HG03457 (cell line): ENCODE results near the gene UNC119B.

ENCODE experiments used
- ATAC-seq: cut with Tn5 transposase; IDR thresholded peaks from one replicate; pipeline ENCODE4 v1.9.1; 2021; ENCODE audit warnings: moderate number of reproducible peaks; ENCODE audit not compliant: unreplicated experiment

UNC119B gene

DNA sequence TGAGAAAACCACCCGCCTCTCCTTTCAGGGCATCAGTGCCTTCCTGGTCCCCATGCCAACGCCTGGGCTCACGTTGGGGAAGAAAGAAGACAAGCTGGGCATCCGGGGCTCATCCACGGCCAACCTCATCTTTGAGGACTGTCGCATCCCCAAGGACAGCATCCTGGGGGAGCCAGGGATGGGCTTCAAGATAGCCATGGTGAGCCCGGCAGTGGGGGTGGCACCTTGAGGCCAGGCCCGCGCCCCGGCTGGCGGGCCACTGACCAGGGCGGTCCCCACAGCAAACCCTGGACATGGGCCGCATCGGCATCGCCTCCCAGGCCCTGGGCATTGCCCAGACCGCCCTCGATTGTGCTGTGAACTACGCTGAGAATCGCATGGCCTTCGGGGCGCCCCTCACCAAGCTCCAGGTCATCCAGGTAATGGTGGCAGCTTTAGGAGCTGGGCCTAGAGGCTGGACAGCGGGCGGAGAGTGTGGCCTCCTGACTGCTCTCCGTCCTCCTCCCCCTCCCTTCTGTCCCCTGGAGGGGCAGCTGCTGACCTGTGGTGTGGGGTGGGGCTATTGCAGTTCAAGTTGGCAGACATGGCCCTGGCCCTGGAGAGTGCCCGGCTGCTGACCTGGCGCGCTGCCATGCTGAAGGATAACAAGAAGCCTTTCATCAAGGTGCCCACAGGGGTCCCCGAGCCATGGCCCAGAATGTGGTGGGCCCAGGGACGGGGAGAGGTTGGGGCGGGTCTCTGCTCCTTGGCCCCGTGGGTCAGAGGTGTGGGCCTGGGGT lies 28.2 kb downstream of the UNC119B start:
- ATAC-seq, result no peak

DNA sequence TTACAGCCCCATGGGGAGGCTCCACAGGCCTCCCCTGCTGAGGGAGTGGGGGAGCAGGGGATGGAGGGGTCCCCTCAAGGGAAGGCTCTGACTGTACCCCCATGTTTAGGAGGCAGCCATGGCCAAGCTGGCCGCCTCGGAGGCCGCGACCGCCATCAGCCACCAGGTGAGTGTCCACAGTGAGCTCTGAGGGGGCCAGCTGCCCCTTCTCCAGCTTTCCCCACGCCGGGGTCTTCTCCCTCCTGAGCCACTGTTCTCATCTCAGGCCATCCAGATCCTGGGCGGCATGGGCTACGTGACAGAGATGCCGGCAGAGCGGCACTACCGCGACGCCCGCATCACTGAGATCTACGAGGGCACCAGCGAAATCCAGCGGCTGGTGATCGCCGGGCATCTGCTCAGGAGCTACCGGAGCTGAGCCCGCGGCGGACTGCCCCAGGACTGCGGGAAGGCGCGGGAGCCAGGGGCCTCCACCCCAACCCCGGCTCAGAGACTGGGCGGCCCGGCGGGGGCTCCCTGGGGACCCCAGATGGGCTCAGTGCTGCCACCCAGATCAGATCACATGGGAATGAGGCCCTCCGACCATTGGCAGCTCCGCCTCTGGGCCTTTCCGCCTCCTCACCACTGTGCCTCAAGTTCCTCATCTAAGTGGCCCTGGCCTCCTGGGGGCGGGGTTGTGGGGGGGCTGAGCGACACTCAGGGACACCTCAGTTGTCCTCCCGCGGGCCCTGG lies 28.9 kb downstream of the UNC119B start:
- no peak for ATAC-seq

GRCh38 chr12:120739821-120740613 lies 29.8 kb downstream of the UNC119B start:
- no peak for ATAC-seq

- ATAC-seq, result no peak
Observed at GRCh38 chr12:120740871-120741270, 30.6 kb downstream of the UNC119B start.

- no peak for ATAC-seq
Observed at GRCh38 chr12:120741476-120742421, 31.5 kb downstream of the UNC119B start.

DNA sequence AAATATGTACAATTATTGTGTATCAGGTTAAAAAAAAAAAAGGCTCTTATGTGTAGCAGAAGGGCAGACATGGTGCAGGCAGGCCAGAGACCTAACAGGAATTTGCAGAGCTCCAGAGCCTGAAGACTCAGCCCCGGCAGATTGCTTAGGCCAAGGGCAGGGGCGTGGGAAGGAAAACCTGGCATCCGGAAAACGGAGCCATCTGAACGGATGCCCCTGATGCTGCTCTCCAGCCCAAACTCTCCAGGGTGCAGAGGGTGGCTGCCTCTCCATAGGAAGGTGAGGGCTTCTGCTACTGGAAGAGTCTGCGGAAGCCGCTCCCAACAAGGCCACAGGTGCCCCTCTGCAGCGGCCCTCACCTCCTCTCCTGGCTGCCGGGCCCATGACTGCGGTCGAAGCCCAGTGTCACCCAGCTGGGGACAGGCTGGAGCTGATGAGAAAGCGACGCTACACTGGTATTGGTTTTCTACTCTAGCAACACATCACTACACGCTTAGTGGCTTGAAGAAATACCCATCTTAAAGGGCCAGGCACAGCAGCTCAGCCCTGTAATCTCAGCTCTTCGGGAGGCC lies 34.8 kb downstream of the UNC119B start:
- no peak for ATAC-seq

DNA sequence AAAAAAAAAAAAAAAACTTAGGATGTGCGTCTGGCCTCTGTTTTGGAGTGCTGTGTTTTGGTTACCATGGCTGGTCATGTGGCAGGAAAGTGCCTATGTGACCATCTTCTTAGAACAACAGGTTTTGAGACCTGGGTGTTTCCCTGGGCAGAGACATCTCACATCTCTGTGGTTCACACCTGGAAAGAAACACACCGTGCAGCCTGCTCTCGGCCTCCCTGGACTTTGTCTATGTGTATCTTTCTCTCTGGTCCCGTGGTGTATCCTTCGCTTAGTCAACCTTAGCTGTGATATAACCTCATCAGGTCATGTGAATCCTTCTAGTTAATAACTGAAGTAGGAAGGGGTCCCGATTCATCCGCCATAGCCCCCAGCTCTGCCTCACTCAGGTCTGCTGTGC lies 38.0 kb downstream of the UNC119B start:
- ATAC-seq, result no peak

- ATAC-seq, result no peak
Observed at GRCh38 chr12:120749256-120749655, 39.0 kb downstream of the UNC119B start.

GRCh38 chr12:120750806-120751205 lies 40.5 kb downstream of the UNC119B start:
- no peak for ATAC-seq

DNA sequence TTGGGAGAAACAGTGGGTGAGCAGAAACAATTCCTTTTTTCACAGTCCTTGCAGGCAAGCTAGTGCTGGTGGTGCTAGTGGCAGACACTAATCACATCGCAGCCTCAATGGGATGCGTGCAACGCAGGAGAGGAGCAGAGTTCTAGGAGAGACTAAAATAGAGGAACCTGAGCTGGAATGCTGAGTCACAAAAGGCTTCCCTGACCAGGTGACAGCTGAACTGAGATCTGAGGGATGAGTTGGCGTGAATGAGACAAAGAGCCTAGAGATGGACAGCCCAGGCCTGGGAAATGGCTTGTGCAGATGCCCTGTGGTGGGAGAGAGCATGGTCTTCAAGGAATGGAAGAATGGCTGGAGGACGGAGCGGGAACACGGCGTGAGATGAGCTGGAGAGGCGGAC lies 41.1 kb downstream of the UNC119B start:
- no peak for ATAC-seq

GRCh38 chr12:120754792-120755191 lies 44.5 kb downstream of the UNC119B start:
- ATAC-seq, result no peak

DNA sequence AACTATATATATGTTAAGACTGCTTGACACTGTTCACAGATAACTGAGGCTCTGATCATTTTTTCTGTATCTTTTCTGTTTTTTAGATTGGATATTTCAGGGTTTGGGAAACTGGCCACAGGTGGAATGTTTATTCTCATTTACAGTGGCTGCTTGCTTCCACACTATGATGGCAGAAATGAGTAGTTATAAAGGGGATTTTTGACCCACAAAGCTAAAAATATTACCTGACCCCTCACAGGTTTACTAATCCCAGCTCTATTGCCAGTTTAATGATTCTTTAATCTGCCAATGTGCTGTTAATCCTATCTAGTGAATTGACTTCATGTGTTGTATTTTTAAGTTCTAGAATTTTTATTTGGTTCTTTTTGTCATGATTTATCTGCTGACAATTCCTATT lies 45.0 kb downstream of the UNC119B start:
- no peak for ATAC-seq

GRCh38 chr12:120757226-120757742 lies 47.0 kb downstream of the UNC119B start:
- no peak for ATAC-seq

- ATAC-seq, result no peak
Observed at GRCh38 chr12:120757949-120758348, 47.7 kb downstream of the UNC119B start.

- ATAC-seq, result no peak
Observed at GRCh38 chr12:120758798-120759590, 48.7 kb downstream of the UNC119B start.

DNA sequence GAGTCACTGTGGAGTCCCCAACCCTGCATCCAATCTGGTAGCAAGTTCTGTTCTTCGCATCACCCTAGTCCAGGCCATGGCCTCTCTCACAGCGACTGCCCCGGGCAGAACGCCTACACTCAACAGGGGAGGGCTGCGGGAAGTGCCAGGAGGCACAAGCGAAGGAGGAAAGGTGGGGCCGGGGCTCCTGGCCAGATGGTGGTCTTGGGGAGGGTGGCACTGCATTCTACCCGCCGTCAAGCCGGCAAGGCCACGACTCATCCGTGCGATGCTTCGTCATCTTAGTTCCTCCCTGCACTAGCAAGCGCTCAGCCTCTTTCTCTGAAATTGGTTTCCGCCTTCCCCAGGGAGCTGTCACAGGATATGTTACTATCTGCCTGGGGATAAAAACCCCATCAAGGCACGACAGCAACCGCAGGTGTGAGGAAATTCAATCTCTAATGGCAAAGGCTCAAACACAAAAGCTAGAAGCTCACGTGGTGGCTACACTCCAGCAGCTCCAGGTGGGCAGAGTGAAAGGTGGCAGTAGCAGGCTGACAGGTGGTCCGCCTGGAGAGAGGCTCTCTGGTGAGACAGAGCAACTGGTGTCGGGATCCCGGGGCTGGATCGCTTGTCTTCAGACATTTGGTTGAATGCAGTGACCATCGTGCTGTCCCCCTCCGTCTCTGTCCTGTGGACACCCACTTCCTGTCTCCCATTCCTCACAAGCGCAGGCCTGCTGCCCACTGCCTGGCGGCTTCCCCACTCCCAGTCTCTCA lies 49.5 kb downstream of the UNC119B start:
- no peak for ATAC-seq

- ATAC-seq, result no peak
Observed at GRCh38 chr12:120760349-120761254, 50.3 kb downstream of the UNC119B start.
